ENCODE results near the gene CTIF.

Gene CTIF

GRCh38 chr18:48776156-48776555, 237.3 kb downstream of the CTIF start:
- DNase-seq (ENCODE audit: low read depth) = no peak

GRCh38 chr18:48776641-48777025, 237.8 kb downstream of the CTIF start:
- DNase-seq (ENCODE audit: low read depth) = no peak

- peak; percentile 56 for DNase-seq (ENCODE audit: low read depth)
Observed at GRCh38 chr18:48777026-48777743, 238.4 kb downstream of the CTIF start.

GRCh38 chr18:48777744-48778116, 238.9 kb downstream of the CTIF start:
- no peak for DNase-seq (ENCODE audit: low read depth)

- no peak for DNase-seq (ENCODE audit: low read depth)
Observed at GRCh38 chr18:48778344-48779011, 239.6 kb downstream of the CTIF start.

- no peak for DNase-seq (ENCODE audit: low read depth)
Observed at GRCh38 chr18:48779462-48779861, 240.6 kb downstream of the CTIF start.

GRCh38 chr18:48780201-48780912, 241.5 kb downstream of the CTIF start:
- DNase-seq (ENCODE audit: low read depth) = no peak

- no peak for DNase-seq (ENCODE audit: low read depth)
Observed at GRCh38 chr18:48780913-48781162, 242.0 kb downstream of the CTIF start.

GRCh38 chr18:48781163-48781987, 242.5 kb downstream of the CTIF start:
- no peak for DNase-seq (ENCODE audit: low read depth)

- DNase-seq (ENCODE audit: low read depth) = no peak
Observed at GRCh38 chr18:48781988-48782363, 243.1 kb downstream of the CTIF start.

- no peak for DNase-seq (ENCODE audit: low read depth)
Observed at GRCh38 chr18:48782381-48782861, 243.6 kb downstream of the CTIF start.

GRCh38 chr18:48783616-48784520, 245.0 kb downstream of the CTIF start:
- no peak for DNase-seq (ENCODE audit: low read depth)

GRCh38 chr18:48784656-48785055, 245.8 kb downstream of the CTIF start:
- DNase-seq (ENCODE audit: low read depth) = no peak

GRCh38 chr18:48785091-48785614, 246.3 kb downstream of the CTIF start:
- no peak for DNase-seq (ENCODE audit: low read depth)

GRCh38 chr18:48785736-48786454, 247.1 kb downstream of the CTIF start:
- DNase-seq (ENCODE audit: low read depth) = no peak

- DNase-seq (ENCODE audit: low read depth) = no peak
Observed at GRCh38 chr18:48786455-48787202, 247.8 kb downstream of the CTIF start.

- DNase-seq (ENCODE audit: low read depth) = no peak
Observed at GRCh38 chr18:48787203-48788151, 248.6 kb downstream of the CTIF start.

GRCh38 chr18:48788373-48788772, 249.5 kb downstream of the CTIF start:
- no peak for DNase-seq (ENCODE audit: low read depth)
